RWPE1 (cell line): ENCODE data around the gene NHS.

Source experiments
- CTCF ChIA-PET: fragments of 350-600 bp; sonication (Branson Sonifier 250); formaldehyde crosslinking; extraction: SDS; loops from one replicate; lab custom pipeline; 2021; lab: Yijun Ruan, JAX
- POLR2A ChIA-PET: fragments of 400-600 bp; formaldehyde crosslinking; extraction: SDS; loops from one replicate; lab custom pipeline; 2020; ENCODE audit warnings: antibody characterized with exemption; ENCODE audit not compliant: low non-redundant PET; lab: Yijun Ruan, JAX
- DNase-seq: peaks from one replicate; pipeline ENCODE4 v3.0.0; 2012; ENCODE audit warnings: low spot score
- H3K27ac ChIP-seq: fragments of 450-650 bp; 2 replicates; pipeline ENCODE4 v1.5.1; 2017
- TF ChIP-seq, protein P1 (sequence below): fragments of 450-650 bp; conservative IDR thresholded peaks from 2 replicates; pipeline ENCODE4 v1.5.1; 2017; ENCODE audit warnings: low read depth, mild to moderate bottlenecking

Gene NHS

GRCh38 chrX:17410651-17411050 is 35.7 kb downstream of the NHS start:
- TF ChIP-seq, protein P1, sequence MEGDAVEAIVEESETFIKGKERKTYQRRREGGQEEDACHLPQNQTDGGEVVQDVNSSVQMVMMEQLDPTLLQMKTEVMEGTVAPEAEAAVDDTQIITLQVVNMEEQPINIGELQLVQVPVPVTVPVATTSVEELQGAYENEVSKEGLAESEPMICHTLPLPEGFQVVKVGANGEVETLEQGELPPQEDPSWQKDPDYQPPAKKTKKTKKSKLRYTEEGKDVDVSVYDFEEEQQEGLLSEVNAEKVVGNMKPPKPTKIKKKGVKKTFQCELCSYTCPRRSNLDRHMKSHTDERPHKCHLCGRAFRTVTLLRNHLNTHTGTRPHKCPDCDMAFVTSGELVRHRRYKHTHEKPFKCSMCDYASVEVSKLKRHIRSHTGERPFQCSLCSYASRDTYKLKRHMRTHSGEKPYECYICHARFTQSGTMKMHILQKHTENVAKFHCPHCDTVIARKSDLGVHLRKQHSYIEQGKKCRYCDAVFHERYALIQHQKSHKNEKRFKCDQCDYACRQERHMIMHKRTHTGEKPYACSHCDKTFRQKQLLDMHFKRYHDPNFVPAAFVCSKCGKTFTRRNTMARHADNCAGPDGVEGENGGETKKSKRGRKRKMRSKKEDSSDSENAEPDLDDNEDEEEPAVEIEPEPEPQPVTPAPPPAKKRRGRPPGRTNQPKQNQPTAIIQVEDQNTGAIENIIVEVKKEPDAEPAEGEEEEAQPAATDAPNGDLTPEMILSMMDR, result no peak
- POLR2A ChIA-PET, result no interaction called here
- CTCF ChIA-PET, result interaction anchor here (0.6 kb wide), 1 partner anchor 204 kb away, joined by 3 read pairs; no protein-coding TSS in a partner anchor
- no peak overlapping the region for H3K27ac ChIP-seq
- DNase-seq, result no peak

- H3K27ac ChIP-seq, result no peak overlapping the region
- ChIA-PET CTCF (interaction anchor here (0.6 kb wide), 1 partner anchor 204 kb away, joined by 3 read pairs; no protein-coding TSS in a partner anchor), POLR2A (no interaction called here)
- DNase-seq, result no peak
- TF ChIP-seq, protein P1, result no peak
Measured at GRCh38 chrX:17411205-17411604, 36.2 kb downstream of the NHS start.

- ChIA-PET CTCF (interaction anchor here (0.7 kb wide), 1 partner anchor 262 kb away, joined by 3 read pairs; no protein-coding TSS in a partner anchor), POLR2A (no interaction called here)
- TF ChIP-seq, protein P1, result no peak
- H3K27ac ChIP-seq, result peak overlapping the region; percentile 57
- DNase-seq, result peak; percentile 46
Measured at GRCh38 chrX:17412692-17413091, 37.7 kb downstream of the NHS start.

GRCh38 chrX:17413228-17413627 is 38.2 kb downstream of the NHS start:
- ChIA-PET POLR2A (no interaction called here), CTCF (no interaction called here)
- peak; percentile 39 for DNase-seq
- TF ChIP-seq, protein P1, result no peak
- no peak overlapping the region for H3K27ac ChIP-seq

- ChIA-PET CTCF (no interaction called here), POLR2A (no interaction called here)
- peak; percentile 11 for DNase-seq
- H3K27ac ChIP-seq, result peak overlapping the region; percentile 65; the same call in 1 of the 2 replicates
- TF ChIP-seq, protein P1, result no peak
Measured at GRCh38 chrX:17414027-17414658, 39.1 kb downstream of the NHS start.

DNA sequence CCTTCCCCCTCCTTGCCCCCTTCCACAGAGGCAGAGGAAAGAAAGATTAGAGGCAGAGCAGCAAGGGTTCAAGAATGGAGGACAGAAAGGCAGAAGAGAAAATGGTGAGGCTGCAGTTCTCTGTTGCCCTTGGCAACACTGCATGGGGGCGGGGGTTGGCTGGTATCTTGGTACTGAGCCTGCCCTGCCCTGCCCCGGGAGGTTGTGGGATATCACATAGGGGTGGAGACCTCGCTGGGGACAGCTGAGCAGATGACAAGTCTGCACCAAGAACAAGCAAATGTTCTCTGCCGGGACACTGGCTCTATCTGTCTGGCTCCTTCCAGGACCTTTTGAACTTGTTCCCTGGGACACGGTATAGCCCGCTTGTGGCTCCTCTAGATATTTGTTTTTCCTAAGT is 39.8 kb downstream of the NHS start:
- TF ChIP-seq, protein P1, result no peak
- no peak for DNase-seq
- peak overlapping the region; percentile 65 for H3K27ac ChIP-seq
- CTCF ChIA-PET, result no interaction called here
- POLR2A ChIA-PET, result no interaction called here
